Gastrocnemius medialis (tissue), 4 donors: ENCODE measurements around the gene TAPBPL.

ENCODE experiments used
- CTCF ChIP-seq, 5 experiments: fragments of 450-650 bp in 3 of 5; fragments of 200-600 bp in 2 of 5; sonication (generic) in 2 of 5; IDR thresholded peaks in 4 of 5; conservative IDR thresholded peaks in 1 of 5; 1 replicate in 4 of 5; 2 replicates in 1 of 5; pipeline ENCODE4 v1.5.1; 2016 to 2019; ENCODE audit warnings: antibody characterized with exemption in 5 of 5, mild to moderate bottlenecking in 3 of 5, moderate library complexity in 3 of 5
- POLR2A ChIP-seq, 2 donors: fragments of 450-650 bp; IDR thresholded peaks; one replicate each; pipeline ENCODE4 v1.6.1; 2017; ENCODE audit warnings: antibody characterized with exemption in 2 of 2, mild to moderate bottlenecking in 2 of 2, moderate library complexity in 2 of 2

GRCh38 chr12:6457220-6457945 lies 5.5 kb downstream of the TAPBPL start:
- no peak for TF ChIP-seq CTCF (IDR thresholded peaks at IDR 0.05 in 4 of 5, conservative IDR thresholded peaks at IDR 0.05 in 1 of 5)
- no peak for TF ChIP-seq POLR2A (IDR thresholded peaks at IDR 0.05)
